ENCODE results near the gene MRPL41.
"Not testable (repeated sequence)": the region's sequence is repeated elsewhere in the genome, so short reads cannot be mapped to it uniquely, and the experiment has no call there.

Gene MRPL41

GRCh38 chr9:137552022-137552768, 516 bp downstream of the MRPL41 start:
- DNase-seq (ENCODE audit: low read depth in 2 of 2), result no peak

- not testable (repeated sequence) for DNase-seq (ENCODE audit: low read depth in 2 of 2)
Observed at GRCh38 chr9:137553654-137554053, 2.0 kb downstream of the MRPL41 start.

GRCh38 chr9:137554349-137554748, 2.7 kb downstream of the MRPL41 start:
- no peak for DNase-seq (ENCODE audit: low read depth in 2 of 2)

GRCh38 chr9:137555179-137555578, 3.5 kb downstream of the MRPL41 start:
- no peak for DNase-seq (ENCODE audit: low read depth in 2 of 2)

GRCh38 chr9:137556069-137556838, 4.6 kb downstream of the MRPL41 start:
- DNase-seq (ENCODE audit: low read depth in 2 of 2), result no peak

- no peak for DNase-seq (ENCODE audit: low read depth in 2 of 2)
Observed at GRCh38 chr9:137558127-137558526, 6.4 kb downstream of the MRPL41 start.

GRCh38 chr9:137564134-137564533, 12.5 kb downstream of the MRPL41 start:
- DNase-seq (ENCODE audit: low read depth in 2 of 2), result no peak

- DNase-seq (ENCODE audit: low read depth in 2 of 2), result no peak
Observed at GRCh38 chr9:137564817-137565411, 13.2 kb downstream of the MRPL41 start.

GRCh38 chr9:137568445-137568844, 16.8 kb downstream of the MRPL41 start:
- not testable (repeated sequence) for DNase-seq (ENCODE audit: low read depth in 2 of 2)

- DNase-seq (ENCODE audit: low read depth in 2 of 2), result no peak
Observed at GRCh38 chr9:137569609-137570203, 18.0 kb downstream of the MRPL41 start.

- DNase-seq (ENCODE audit: low read depth in 2 of 2), result no peak
Observed at GRCh38 chr9:137570566-137570965, 18.9 kb downstream of the MRPL41 start.

GRCh38 chr9:137574192-137574591, 22.5 kb downstream of the MRPL41 start:
- DNase-seq (ENCODE audit: low read depth in 2 of 2), result no peak

GRCh38 chr9:137575364-137575715, 23.7 kb downstream of the MRPL41 start:
- no peak for DNase-seq (ENCODE audit: low read depth in 2 of 2)

GRCh38 chr9:137575716-137576411, 24.2 kb downstream of the MRPL41 start:
- DNase-seq (ENCODE audit: low read depth in 2 of 2), result no peak

- peak; percentile 69 to 73 for DNase-seq (ENCODE audit: low read depth in 2 of 2)
Observed at GRCh38 chr9:137578518-137579258, 27.0 kb downstream of the MRPL41 start, which contains the start of gene DPH7. TSS of gene DPH7 (minus strand) at chr9:137578925. CDS start at chr9:137578777, 148 bp downstream.

GRCh38 chr9:137579259-137579604, 27.6 kb downstream of the MRPL41 start:
- DNase-seq (ENCODE audit: low read depth in 2 of 2), result no peak

GRCh38 chr9:137580209-137580953, 28.7 kb downstream of the MRPL41 start:
- DNase-seq (ENCODE audit: low read depth in 2 of 2), result no peak

GRCh38 chr9:137580954-137581322, 29.3 kb downstream of the MRPL41 start:
- no peak for DNase-seq (ENCODE audit: low read depth in 2 of 2)

GRCh38 chr9:137581361-137582285, 29.9 kb downstream of the MRPL41 start:
- DNase-seq (ENCODE audit: low read depth in 2 of 2), result no peak
